Ascending aorta (tissue), 2 donors: Measurements from ENCODE around the gene FKBP4. TPM values are rescaled to one million over a fixed set of nuclear protein-coding genes. Genes with fewer than 3 reads are reported as not detected.

Experiments
- DNase-seq, 2 donors: peaks; one replicate each; pipeline ENCODE4 v3.0.0-alpha.2; 2019; ENCODE audit warnings: low spot score in 2 of 2
- H3K27ac ChIP-seq, 2 donors: fragments of 200-600 bp; sonication (generic); one replicate each; pipeline ENCODE4 v1.5.1; 2016 to 2017; ENCODE audit warnings: mild to moderate bottlenecking in 1 of 2
- H3K27me3 ChIP-seq: fragments of 200-600 bp; sonication (generic); one replicate; pipeline ENCODE4 v1.5.1; 2017
- H3K36me3 ChIP-seq, 2 donors: fragments of 200-600 bp; sonication (generic); one replicate each; pipeline ENCODE4 v1.5.1; 2016
- H3K4me1 ChIP-seq, 2 donors: fragments of 200-600 bp; sonication (generic); one replicate each; pipeline ENCODE4 v1.5.1; 2016 to 2017; ENCODE audit warnings: mild to moderate bottlenecking in 1 of 2
- H3K4me3 ChIP-seq, 2 donors: fragments of 200-600 bp; sonication (generic); one replicate each; pipeline ENCODE4 v1.5.1; 2016 to 2017; ENCODE audit warnings: mild to moderate bottlenecking in 1 of 2
- H3K9me3 ChIP-seq, 2 donors: fragments of 200-600 bp; sonication (generic); one replicate each; pipeline ENCODE4 v1.5.1; 2016
- CTCF ChIP-seq, 3 experiments: fragments of 200-600 bp in 2 of 3; fragments of 450-650 bp in 1 of 3; sonication (generic) in 2 of 3; IDR thresholded peaks; one replicate each; pipeline ENCODE4 v1.5.1; 2016 to 2019; ENCODE audit warnings: antibody characterized with exemption in 3 of 3, mild to moderate bottlenecking in 1 of 3, moderate library complexity in 1 of 3
- intact Hi-C: fragments of 100-400 bp; cut with DNase I; formaldehyde crosslinking; loops from one replicate; pipeline ENCODE4 v1.15.1; 2023
- total RNA-seq: library from RNA; depleted of rRNA; stranded (reverse); fragments of >200 nt; gene quantifications from one replicate; pipeline ENCODE4 v1.1.0, GENCODE V29; 2016

FKBP4 gene
- total RNA-seq, 1 donor from 2014 or later, result 36.3 TPM

- no peak overlapping the region for H3K4me3 ChIP-seq
- intact Hi-C loops, result no loop called here
- H3K27ac ChIP-seq, result no peak overlapping the region
- no peak for DNase-seq
- H3K36me3 ChIP-seq, result peaks cover 63 to 79% of the 10 kb centered on the region in 2 donors
- no peak for TF ChIP-seq CTCF (IDR thresholded peaks at IDR 0.05)
- no peaks in the 10 kb centered on the region for H3K4me1 ChIP-seq
- no peaks in the 10 kb centered on the region for H3K27me3 ChIP-seq
- H3K9me3 ChIP-seq, result no peaks in the 10 kb centered on the region
These were observed 32.1 kb downstream of the FKBP4 start for GRCh38 chr12:2826721-2827515.

GRCh38 chr12:2829275-2829674 lies 34.5 kb downstream of the FKBP4 start:
- intact Hi-C loops, result no loop called here
- no peak for TF ChIP-seq CTCF (IDR thresholded peaks at IDR 0.05)
- Histone ChIP-seq H3K4me1 (no peaks in the 10 kb centered on the region), H3K27me3 (no peaks in the 10 kb centered on the region), H3K9me3 (no peaks in the 10 kb centered on the region), H3K36me3 (peaks cover 42 to 55% of the 10 kb centered on the region in 2 donors), H3K27ac (no peak overlapping the region), H3K4me3 (no peak overlapping the region)
- DNase-seq, result no peak

GRCh38 chr12:2832550-2833127 lies 37.9 kb downstream of the FKBP4 start:
- Histone ChIP-seq H3K4me1 (peaks cover 0 to 5% of the 10 kb centered on the region in 2 donors), H3K27me3 (no peaks in the 10 kb centered on the region), H3K36me3 (peaks cover 9 to 22% of the 10 kb centered on the region in 2 donors), H3K27ac (no peak overlapping the region), H3K4me3 (no peak overlapping the region), H3K9me3 (no peaks in the 10 kb centered on the region)
- no peak for TF ChIP-seq CTCF (IDR thresholded peaks at IDR 0.05)
- no peak for DNase-seq
- intact Hi-C loops, result no loop called here

- Histone ChIP-seq H3K9me3 (no peaks in the 10 kb centered on the region), H3K4me3 (no peak overlapping the region), H3K36me3 (peaks cover 3 to 18% of the 10 kb centered on the region in 2 donors), H3K27me3 (no peaks in the 10 kb centered on the region), H3K27ac (no peak overlapping the region), H3K4me1 (peaks cover 0 to 5% of the 10 kb centered on the region in 2 donors)
- no peak for TF ChIP-seq CTCF (IDR thresholded peaks at IDR 0.05)
- DNase-seq, result no peak
- intact Hi-C loops, result no loop called here
These were observed 38.6 kb downstream of the FKBP4 start for GRCh38 chr12:2833327-2833726.

GRCh38 chr12:2833810-2834209 lies 39.0 kb downstream of the FKBP4 start:
- TF ChIP-seq CTCF (IDR thresholded peaks at IDR 0.05), result no peak
- Histone ChIP-seq H3K27ac (peak overlapping the region in 1 of 2 donors; percentile 29), H3K9me3 (no peaks in the 10 kb centered on the region), H3K4me1 (peaks cover 0 to 5% of the 10 kb centered on the region in 2 donors), H3K27me3 (no peaks in the 10 kb centered on the region), H3K4me3 (peak overlapping the region in 1 of 2 donors; percentile 48), H3K36me3 (peaks cover 3 to 18% of the 10 kb centered on the region in 2 donors)
- intact Hi-C loops, result no loop called here
- DNase-seq, result no peak
